SH-SY5Y (cell line): ENCODE results near the gene MOB1A.

Experiments
- GATA2 ChIP-seq: IDR thresholded peaks from 2 replicates; pipeline ENCODE4 v1.6.1; 2011; ENCODE audit warnings: mild to moderate bottlenecking, low read depth, low read length
- GATA3 ChIP-seq: IDR thresholded peaks from 2 replicates; pipeline ENCODE4 v1.6.1; 2011; ENCODE audit warnings: low read depth, mild to moderate bottlenecking, low read length, moderate library complexity

- TF ChIP-seq GATA2 (no peak), GATA3 (no peak)
Measured at GRCh38 chr2:74205113-74205512, 26.4 kb upstream of the MOB1A start.
